Neural cell (in vitro differentiated cells): ENCODE measurements around the gene IGIP. TPM values are rescaled to one million over a fixed set of nuclear protein-coding genes. Genes with fewer than 3 reads are reported as not detected.

Experiments used
- H2AFZ ChIP-seq: fragments of 200-600, 300-800 bp; sonication (generic), shearing (Covaris generic); 2 replicates; pipeline ENCODE4 v1.6.0; 2014; ENCODE audit warnings: low read depth, mild to moderate bottlenecking, antibody characterized with exemption, low read length, moderate library complexity
- H3F3A ChIP-seq: fragments of 200-600 bp; shearing (Covaris generic); 2 replicates; pipeline ENCODE4 v1.6.1; 2016; ENCODE audit warnings: mild to moderate bottlenecking, moderate library complexity, mixed read lengths, antibody characterized with exemption, low read length; ENCODE audit not compliant: insufficient read depth, poor library complexity, severe bottlenecking
- H3K27ac ChIP-seq: fragments of 200-600, 300-800 bp; sonication (generic), shearing (Covaris generic); 2 replicates; pipeline ENCODE4 v1.5.1; 2014; ENCODE audit warnings: mild to moderate bottlenecking, low read length, moderate library complexity
- H3K27me3 ChIP-seq: fragments of 300-800, 200-600 bp; sonication (generic), shearing (Covaris generic); 2 replicates; pipeline ENCODE4 v1.6.0; 2014; ENCODE audit warnings: mild to moderate bottlenecking, low read depth, low read length, moderate library complexity; ENCODE audit not compliant: insufficient read depth
- H3K36me3 ChIP-seq: fragments of 300-800, 200-600 bp; sonication (generic), shearing (Covaris generic); 2 replicates; pipeline ENCODE4 v1.5.1; 2014; ENCODE audit warnings: mild to moderate bottlenecking, antibody characterized with exemption, low read length, moderate library complexity; ENCODE audit not compliant: insufficient read depth
- H3K4me2 ChIP-seq: fragments of 300-800, 200-600 bp; sonication (generic), shearing (Covaris generic); 2 replicates; pipeline ENCODE4 v1.6.0; 2014; ENCODE audit warnings: mild to moderate bottlenecking, low read length
- H3K4me3 ChIP-seq: fragments of 300-800, 200-600 bp; sonication (generic), shearing (Covaris generic); 2 replicates; pipeline ENCODE4 v1.5.1; 2014; ENCODE audit warnings: mild to moderate bottlenecking, low read length, moderate library complexity
- H3K79me2 ChIP-seq: fragments of 200-600 bp; shearing (Covaris generic); replicated peaks from 2 replicates; pipeline ENCODE4 v1.6.0; 2014; ENCODE audit warnings: mild to moderate bottlenecking, low read length, moderate library complexity; ENCODE audit not compliant: insufficient read depth
- H3K9ac ChIP-seq: fragments of 300-800, 200-600 bp; sonication (generic), shearing (Covaris generic); 2 replicates; pipeline ENCODE4 v1.6.1; 2016; ENCODE audit warnings: mild to moderate bottlenecking, low read length, mixed read lengths
- H3K9me2 ChIP-seq: fragments of 200-600 bp; shearing (Covaris generic); 2 replicates; pipeline ENCODE4 v1.6.1; 2016; ENCODE audit warnings: mild to moderate bottlenecking, low read length, mixed read lengths; ENCODE audit not compliant: insufficient read depth
- H3K9me3 ChIP-seq: fragments of 200-600, 300-800 bp; sonication (generic), shearing (Covaris generic); 2 replicates; pipeline ENCODE4 v1.6.1; 2016; ENCODE audit warnings: mild to moderate bottlenecking, mixed run types, low read length, moderate library complexity, mixed read lengths
- H4K20me1 ChIP-seq: fragments of 200-600 bp; shearing (Covaris generic); 2 replicates; pipeline ENCODE4 v1.6.1; 2016; ENCODE audit warnings: mild to moderate bottlenecking, mixed run types; ENCODE audit not compliant: insufficient read depth
- EP300 ChIP-seq: fragments of 450-650 bp; conservative IDR thresholded peaks from 2 replicates; pipeline ENCODE4 v1.6.1; 2014; ENCODE audit warnings: antibody characterized with exemption, mild to moderate bottlenecking, moderate library complexity; ENCODE audit not compliant: poor library complexity, severe bottlenecking
- EZH2 ChIP-seq: fragments of 200-600, 300-800 bp; shearing (Covaris generic), sonication (generic); IDR thresholded peaks from 2 replicates; pipeline ENCODE4 v1.6.1; 2014; ENCODE audit warnings: antibody characterized with exemption, low read length, borderline replicate concordance, mild to moderate bottlenecking; ENCODE audit not compliant: insufficient read depth, poor library complexity, severe bottlenecking
- MXI1 ChIP-seq: fragments of 450-650 bp; conservative IDR thresholded peaks from 2 replicates; pipeline ENCODE4 v1.6.1; 2014; ENCODE audit warnings: antibody characterized with exemption, mild to moderate bottlenecking; ENCODE audit not compliant: poor library complexity, severe bottlenecking
- POLR2AphosphoS5 ChIP-seq: IDR thresholded peaks from 2 replicates; pipeline ENCODE4 v1.6.1; 2012
- RAD21 ChIP-seq: fragments of 450-650 bp; conservative IDR thresholded peaks from 2 replicates; pipeline ENCODE4 v1.6.1; 2014; ENCODE audit warnings: antibody characterized with exemption, mild to moderate bottlenecking, moderate library complexity
- SMC3 ChIP-seq: fragments of 450-650 bp; conservative IDR thresholded peaks from 2 replicates; pipeline ENCODE4 v1.6.1; 2014; ENCODE audit warnings: antibody characterized with exemption, mild to moderate bottlenecking, moderate library complexity; ENCODE audit not compliant: poor library complexity
- TAF1 ChIP-seq: IDR thresholded peaks from 2 replicates; pipeline ENCODE4 v1.6.1; 2012; ENCODE audit warnings: low read depth
- polyA plus RNA-seq: library from polyadenylated mRNA; depleted of rRNA; stranded (reverse); fragments of >200 nt; gene quantifications from 2 replicates; pipeline ENCODE4 v1.2.3, GENCODE V29; 2014
- TF ChIP-seq, protein P1 (sequence below): IDR thresholded peaks from 2 replicates; pipeline ENCODE4 v1.6.1; 2012; ENCODE audit warnings: borderline replicate concordance
- TF ChIP-seq, protein P2 (sequence below): fragments of 450-650 bp; IDR thresholded peaks from 2 replicates; pipeline ENCODE4 v1.5.1; 2014; ENCODE audit warnings: antibody characterized with exemption, mild to moderate bottlenecking, moderate library complexity; ENCODE audit not compliant: poor library complexity, severe bottlenecking

IGIP gene
- polyA plus RNA-seq, 1 donor from 2014 or later, result 4.4 TPM

- no peak overlapping the region for H3K4me2 ChIP-seq
Observed at GRCh38 chr5:140131967-140132409, 6.3 kb downstream of the IGIP start.

DNA sequence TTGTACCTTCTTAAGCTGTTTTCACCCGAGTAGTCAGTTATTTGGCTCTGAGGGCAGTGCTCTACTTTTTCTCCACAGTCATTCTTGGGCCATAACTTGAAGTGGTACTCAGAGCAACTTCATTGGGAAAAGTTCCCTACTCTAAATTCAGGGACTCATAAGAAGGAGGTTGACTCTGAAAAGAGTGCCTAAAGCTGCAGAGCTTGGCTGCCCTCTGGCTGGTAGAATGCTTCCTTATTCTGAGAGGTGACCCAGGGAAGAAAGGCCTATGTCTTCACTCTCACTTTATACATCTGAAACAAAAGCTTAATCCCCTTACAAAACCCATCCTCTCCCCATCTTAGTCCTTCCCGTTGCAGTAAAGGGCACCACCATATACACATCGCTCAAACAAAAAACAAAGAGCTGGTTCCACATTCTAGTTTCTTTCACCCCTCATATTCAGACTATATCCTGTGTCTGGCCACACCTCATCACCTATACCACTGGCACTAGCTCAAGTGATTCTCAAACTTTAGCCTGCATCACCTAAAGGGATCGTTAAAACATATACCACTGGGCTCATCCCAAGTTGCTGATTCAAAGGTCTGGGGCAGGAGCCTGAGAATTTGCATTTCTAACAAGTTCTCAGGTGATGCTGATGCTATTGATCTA, 7.9 kb downstream of the IGIP start:
- H3K9ac ChIP-seq, result no peak overlapping the region
- no peaks in the 10 kb centered on the region for H3F3A ChIP-seq
- no peaks in the 10 kb centered on the region for H3K9me3 ChIP-seq
- H3K27ac ChIP-seq, result no peak overlapping the region
- no peak overlapping the region for H2AFZ ChIP-seq
- H3K4me3 ChIP-seq, result no peak overlapping the region
- no peaks in the 10 kb centered on the region for H3K36me3 ChIP-seq
- H3K4me2 ChIP-seq, result no peak overlapping the region
- H3K9me2 ChIP-seq, result no peaks in the 10 kb centered on the region
- no peak for TF ChIP-seq POLR2AphosphoS5
- TF ChIP-seq, protein P1, sequence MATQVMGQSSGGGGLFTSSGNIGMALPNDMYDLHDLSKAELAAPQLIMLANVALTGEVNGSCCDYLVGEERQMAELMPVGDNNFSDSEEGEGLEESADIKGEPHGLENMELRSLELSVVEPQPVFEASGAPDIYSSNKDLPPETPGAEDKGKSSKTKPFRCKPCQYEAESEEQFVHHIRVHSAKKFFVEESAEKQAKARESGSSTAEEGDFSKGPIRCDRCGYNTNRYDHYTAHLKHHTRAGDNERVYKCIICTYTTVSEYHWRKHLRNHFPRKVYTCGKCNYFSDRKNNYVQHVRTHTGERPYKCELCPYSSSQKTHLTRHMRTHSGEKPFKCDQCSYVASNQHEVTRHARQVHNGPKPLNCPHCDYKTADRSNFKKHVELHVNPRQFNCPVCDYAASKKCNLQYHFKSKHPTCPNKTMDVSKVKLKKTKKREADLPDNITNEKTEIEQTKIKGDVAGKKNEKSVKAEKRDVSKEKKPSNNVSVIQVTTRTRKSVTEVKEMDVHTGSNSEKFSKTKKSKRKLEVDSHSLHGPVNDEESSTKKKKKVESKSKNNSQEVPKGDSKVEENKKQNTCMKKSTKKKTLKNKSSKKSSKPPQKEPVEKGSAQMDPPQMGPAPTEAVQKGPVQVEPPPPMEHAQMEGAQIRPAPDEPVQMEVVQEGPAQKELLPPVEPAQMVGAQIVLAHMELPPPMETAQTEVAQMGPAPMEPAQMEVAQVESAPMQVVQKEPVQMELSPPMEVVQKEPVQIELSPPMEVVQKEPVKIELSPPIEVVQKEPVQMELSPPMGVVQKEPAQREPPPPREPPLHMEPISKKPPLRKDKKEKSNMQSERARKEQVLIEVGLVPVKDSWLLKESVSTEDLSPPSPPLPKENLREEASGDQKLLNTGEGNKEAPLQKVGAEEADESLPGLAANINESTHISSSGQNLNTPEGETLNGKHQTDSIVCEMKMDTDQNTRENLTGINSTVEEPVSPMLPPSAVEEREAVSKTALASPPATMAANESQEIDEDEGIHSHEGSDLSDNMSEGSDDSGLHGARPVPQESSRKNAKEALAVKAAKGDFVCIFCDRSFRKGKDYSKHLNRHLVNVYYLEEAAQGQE, result no peak
- TF ChIP-seq, protein P2, sequence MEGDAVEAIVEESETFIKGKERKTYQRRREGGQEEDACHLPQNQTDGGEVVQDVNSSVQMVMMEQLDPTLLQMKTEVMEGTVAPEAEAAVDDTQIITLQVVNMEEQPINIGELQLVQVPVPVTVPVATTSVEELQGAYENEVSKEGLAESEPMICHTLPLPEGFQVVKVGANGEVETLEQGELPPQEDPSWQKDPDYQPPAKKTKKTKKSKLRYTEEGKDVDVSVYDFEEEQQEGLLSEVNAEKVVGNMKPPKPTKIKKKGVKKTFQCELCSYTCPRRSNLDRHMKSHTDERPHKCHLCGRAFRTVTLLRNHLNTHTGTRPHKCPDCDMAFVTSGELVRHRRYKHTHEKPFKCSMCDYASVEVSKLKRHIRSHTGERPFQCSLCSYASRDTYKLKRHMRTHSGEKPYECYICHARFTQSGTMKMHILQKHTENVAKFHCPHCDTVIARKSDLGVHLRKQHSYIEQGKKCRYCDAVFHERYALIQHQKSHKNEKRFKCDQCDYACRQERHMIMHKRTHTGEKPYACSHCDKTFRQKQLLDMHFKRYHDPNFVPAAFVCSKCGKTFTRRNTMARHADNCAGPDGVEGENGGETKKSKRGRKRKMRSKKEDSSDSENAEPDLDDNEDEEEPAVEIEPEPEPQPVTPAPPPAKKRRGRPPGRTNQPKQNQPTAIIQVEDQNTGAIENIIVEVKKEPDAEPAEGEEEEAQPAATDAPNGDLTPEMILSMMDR, result no peak
- no peak for TF ChIP-seq SMC3
- no peak for TF ChIP-seq TAF1
- no peak for TF ChIP-seq EZH2
- TF ChIP-seq EP300, result no peak
- no peak for TF ChIP-seq MXI1
- TF ChIP-seq RAD21, result no peak
- H3K27me3 ChIP-seq, result no peaks in the 10 kb centered on the region
- no peaks in the 10 kb centered on the region for H4K20me1 ChIP-seq
- no peaks in the 10 kb centered on the region for H3K79me2 ChIP-seq

More at GRCh38 chr5:140131967-140132409, 6.3 kb downstream of the IGIP start:
- Histone ChIP-seq H2AFZ (no peak overlapping the region), H3K9me3 (no peaks in the 10 kb centered on the region), H3K27ac (no peak overlapping the region), H3K27me3 (no peaks in the 10 kb centered on the region), H3K36me3 (no peaks in the 10 kb centered on the region), H3F3A (no peaks in the 10 kb centered on the region), H3K4me3 (no peak overlapping the region), H3K9me2 (no peaks in the 10 kb centered on the region), H3K9ac (no peak overlapping the region), H4K20me1 (no peaks in the 10 kb centered on the region), H3K79me2 (no peaks in the 10 kb centered on the region)
- TF ChIP-seq, protein P2, result no peak
- TF ChIP-seq EP300, result no peak
